Measurements from ENCODE around the gene TPST2. TPM values are rescaled to one million over a fixed set of nuclear protein-coding genes. Genes with fewer than 3 reads are reported as not detected.
A peak's percentile ranks its signal among the peaks of the same experiment; 100 is the strongest.

TPST2 gene
- total RNA-seq, 1 experiment from 2014 or later: 50.1 TPM

DNA sequence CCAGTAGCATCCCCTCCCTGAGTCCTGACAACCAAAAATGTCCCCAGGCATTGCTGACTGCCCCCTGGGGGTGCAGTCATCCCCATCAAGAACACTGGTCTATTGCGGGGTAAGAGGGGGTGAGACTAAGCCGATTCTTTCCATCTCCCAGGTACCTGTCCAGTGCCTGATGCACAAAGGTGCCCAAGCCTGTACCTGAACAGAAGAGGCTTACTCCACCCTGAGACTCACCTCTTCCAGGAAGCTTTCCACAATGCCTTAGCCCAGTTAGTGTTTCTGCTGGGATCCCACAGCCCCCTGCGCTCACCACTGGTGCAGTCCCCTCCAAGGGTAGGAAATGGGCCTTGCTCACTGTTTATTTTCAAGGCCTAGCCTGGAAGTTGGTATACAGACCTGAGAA, 22.9 kb downstream of the TPST2 start:
- peak overlapping the region; percentile 19 for H4K5ac ChIP-seq (ENCODE audit: insufficient read length, low read depth, low read length)
- no peak overlapping the region for H4K8ac ChIP-seq (replicated peaks; ENCODE audit: insufficient read length, low read depth, low read length)
- peaks cover 7% of the 10 kb centered on the region for H3K79me1 ChIP-seq (ENCODE audit: insufficient read depth, low read depth, low read length, poor library complexity, severe bottlenecking)
- Mint-ChIP-seq H3K27me3 (ENCODE audit: low read depth) (no peaks in the 10 kb centered on the region), H3K4me1 (peaks cover 76 to 84% of the 10 kb centered on the region in 2 experiments), H3K27ac (peak overlapping the region; percentile 52 to 99 (median 97); a peak in 5 of 7 replicates), H3K9me3 (no peaks in the 10 kb centered on the region), H3K4me3 (no peak overlapping the region), H3K36me3 (ENCODE audit: insufficient read depth in 1 of 3, low read depth in 3 of 3) (peaks cover 12 to 21% (median 15%) of the 10 kb centered on the region in 3 experiments)
- no peak for DNase-seq
- peak overlapping the region; percentile 96 for H3K27ac ChIP-seq (ENCODE audit: insufficient read length, low read depth, low read length)
- H3K56ac ChIP-seq (ENCODE audit: insufficient read length, low read depth, low read length): no peak overlapping the region
- H2BK12ac ChIP-seq (ENCODE audit: insufficient read length, low read depth, low read length): peak overlapping the region; percentile 1
- H2BK20ac ChIP-seq (ENCODE audit: low read depth, low read length, poor library complexity, severe bottlenecking): no peak overlapping the region
- H3K79me2 ChIP-seq (ENCODE audit: insufficient read depth, low read length): peaks cover 44% of the 10 kb centered on the region; the same call in 1 of the 2 replicates
- H3K9ac ChIP-seq (ENCODE audit: extremely low read depth, insufficient read length, low read length): no peak overlapping the region
- H3T11ph ChIP-seq (ENCODE audit: low read length): no peak overlapping the region
- no peak overlapping the region for H2BK15ac ChIP-seq (ENCODE audit: low read depth, low read length)
- H2BK120ac ChIP-seq (ENCODE audit: low read depth, low read length, poor library complexity, severe bottlenecking): no peak overlapping the region
- H3K14ac ChIP-seq (ENCODE audit: insufficient read depth, low read length): peak overlapping the region; percentile 21; the same call in 1 of the 2 replicates
- no peak overlapping the region for H3K4me2 ChIP-seq (ENCODE audit: insufficient read depth, insufficient read length, low read length)
- no peak overlapping the region for H2AFZ ChIP-seq (ENCODE audit: low read length)
- H3K4ac ChIP-seq (ENCODE audit: low read depth, low read length): no peak overlapping the region
- peak overlapping the region; percentile 90 for H2AK5ac ChIP-seq (ENCODE audit: insufficient read length, low read length)
- peak overlapping the region; percentile 59 for H4K91ac ChIP-seq (ENCODE audit: insufficient read length, low read depth, low read length)
- no CpG with 5 or more reads among the region's 3 CpGs for WGBS (ENCODE audit: extremely low coverage, insufficient read length, low lambda C conversion rate)
- H3K27me3 ChIP-seq (ENCODE audit: insufficient read depth, low read length): no peaks in the 10 kb centered on the region
- H3K4me1 ChIP-seq (ENCODE audit: insufficient read depth, low read length): peaks cover 21% of the 10 kb centered on the region
- H3K23me2 ChIP-seq (ENCODE audit: insufficient read length, low read depth, low read length, poor library complexity, severe bottlenecking): no peaks in the 10 kb centered on the region
- H3K18ac ChIP-seq (ENCODE audit: insufficient read length, low read depth, low read length): peak overlapping the region; percentile 61
- no peak overlapping the region for H3K23ac ChIP-seq (ENCODE audit: insufficient read length, low read depth, low read length)
- H2BK5ac ChIP-seq (ENCODE audit: insufficient read length, low read length): peak overlapping the region; percentile 6
- H4K20me1 ChIP-seq (ENCODE audit: control insufficient read depth, insufficient read depth, insufficient read length): no peaks in the 10 kb centered on the region
- H3K9me3 ChIP-seq (ENCODE audit: control insufficient read depth, low read depth, low read length): no peaks in the 10 kb centered on the region
- TF ChIP-seq, protein P1, sequence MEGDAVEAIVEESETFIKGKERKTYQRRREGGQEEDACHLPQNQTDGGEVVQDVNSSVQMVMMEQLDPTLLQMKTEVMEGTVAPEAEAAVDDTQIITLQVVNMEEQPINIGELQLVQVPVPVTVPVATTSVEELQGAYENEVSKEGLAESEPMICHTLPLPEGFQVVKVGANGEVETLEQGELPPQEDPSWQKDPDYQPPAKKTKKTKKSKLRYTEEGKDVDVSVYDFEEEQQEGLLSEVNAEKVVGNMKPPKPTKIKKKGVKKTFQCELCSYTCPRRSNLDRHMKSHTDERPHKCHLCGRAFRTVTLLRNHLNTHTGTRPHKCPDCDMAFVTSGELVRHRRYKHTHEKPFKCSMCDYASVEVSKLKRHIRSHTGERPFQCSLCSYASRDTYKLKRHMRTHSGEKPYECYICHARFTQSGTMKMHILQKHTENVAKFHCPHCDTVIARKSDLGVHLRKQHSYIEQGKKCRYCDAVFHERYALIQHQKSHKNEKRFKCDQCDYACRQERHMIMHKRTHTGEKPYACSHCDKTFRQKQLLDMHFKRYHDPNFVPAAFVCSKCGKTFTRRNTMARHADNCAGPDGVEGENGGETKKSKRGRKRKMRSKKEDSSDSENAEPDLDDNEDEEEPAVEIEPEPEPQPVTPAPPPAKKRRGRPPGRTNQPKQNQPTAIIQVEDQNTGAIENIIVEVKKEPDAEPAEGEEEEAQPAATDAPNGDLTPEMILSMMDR (conservative IDR thresholded peaks at IDR 0.05): no peak; the same call in 2 of the 3 replicates

Data from H9 (cell line).